Measurements from ENCODE around the gene TLL2.

Gene TLL2

DNA sequence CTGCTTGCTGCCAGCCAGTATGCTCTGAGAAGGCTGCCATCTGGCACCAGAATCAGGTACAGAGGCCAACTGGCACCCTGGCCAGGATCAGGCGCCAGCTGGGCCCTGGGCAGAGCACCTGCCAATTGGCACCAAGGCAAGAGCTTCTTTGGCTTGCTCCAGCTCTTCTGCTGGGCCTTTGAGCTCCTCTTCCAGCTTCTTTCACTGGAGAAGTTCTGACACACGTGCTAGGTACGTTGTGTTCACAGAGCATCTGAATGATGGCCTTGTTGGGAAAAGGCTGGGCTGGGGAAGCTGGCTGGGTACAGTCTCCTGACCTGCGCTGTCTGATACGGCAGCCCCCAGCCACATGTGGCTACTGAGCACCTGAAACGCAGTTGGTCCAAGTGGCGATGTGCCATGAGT is 123.3 kb downstream of the TLL2 start:
- DNase-seq (ENCODE audit: low read depth) = no peak

DNA sequence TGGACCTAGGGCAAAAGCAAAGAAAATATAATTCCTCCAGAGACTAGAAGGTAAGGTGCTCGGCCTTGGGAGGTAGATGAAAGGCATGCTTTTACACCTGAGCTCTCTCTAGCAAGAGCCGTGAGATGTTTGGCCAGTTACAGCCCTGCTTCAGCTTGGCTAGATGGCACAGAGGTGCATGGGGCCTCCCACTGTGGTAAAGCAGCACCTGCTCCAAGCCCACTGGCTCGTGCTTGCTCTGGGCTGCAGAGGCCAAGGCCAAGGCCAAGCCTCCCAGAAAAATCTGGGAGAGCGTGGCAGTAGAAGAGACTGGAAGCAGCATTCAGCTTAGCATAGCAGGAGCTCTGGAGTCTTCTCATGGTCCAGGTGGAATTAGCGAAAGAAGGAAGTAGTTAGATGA is 123.9 kb downstream of the TLL2 start:
- DNase-seq (ENCODE audit: low read depth) = no peak

DNA sequence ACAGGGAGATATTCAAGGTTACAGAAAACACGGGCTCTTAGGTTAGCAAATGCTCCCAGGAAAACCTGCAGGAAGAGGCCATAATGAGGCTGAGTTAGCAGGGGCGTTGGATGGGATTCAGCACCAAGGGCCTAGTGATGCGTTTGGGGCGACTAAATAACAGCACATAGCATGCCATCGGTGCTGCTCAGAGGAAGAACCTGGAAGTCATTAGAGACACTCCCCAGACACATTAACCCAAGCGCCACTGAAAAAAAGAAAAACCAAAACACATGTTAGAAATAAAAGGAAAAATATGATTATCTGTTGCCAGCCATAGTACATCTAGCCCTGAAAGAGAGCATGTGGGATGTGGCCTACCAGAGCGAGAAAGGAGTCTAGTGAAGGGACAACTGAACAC is 126.1 kb downstream of the TLL2 start:
- peak; percentile 29 for DNase-seq (ENCODE audit: low read depth)

DNA sequence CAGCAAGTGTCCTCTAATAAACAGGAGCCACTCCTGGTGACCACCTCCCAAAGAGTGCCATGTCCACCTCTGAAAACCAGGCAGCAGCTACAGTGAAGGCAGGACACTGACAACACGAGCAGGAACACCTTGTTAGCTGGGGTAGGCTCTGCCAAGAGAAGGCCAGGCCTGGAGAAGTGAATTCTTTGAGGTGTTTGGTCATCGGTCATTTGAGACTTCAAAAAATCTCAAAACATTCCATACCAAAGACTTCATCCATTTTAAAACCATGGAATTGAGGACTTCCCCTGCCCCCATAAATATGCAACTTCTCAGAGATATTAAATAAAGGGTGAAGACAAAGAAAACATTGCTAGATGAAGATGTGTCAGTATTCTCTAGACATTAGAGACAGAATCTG is 126.6 kb downstream of the TLL2 start:
- DNase-seq (ENCODE audit: low read depth) = peak; percentile 22

DNA sequence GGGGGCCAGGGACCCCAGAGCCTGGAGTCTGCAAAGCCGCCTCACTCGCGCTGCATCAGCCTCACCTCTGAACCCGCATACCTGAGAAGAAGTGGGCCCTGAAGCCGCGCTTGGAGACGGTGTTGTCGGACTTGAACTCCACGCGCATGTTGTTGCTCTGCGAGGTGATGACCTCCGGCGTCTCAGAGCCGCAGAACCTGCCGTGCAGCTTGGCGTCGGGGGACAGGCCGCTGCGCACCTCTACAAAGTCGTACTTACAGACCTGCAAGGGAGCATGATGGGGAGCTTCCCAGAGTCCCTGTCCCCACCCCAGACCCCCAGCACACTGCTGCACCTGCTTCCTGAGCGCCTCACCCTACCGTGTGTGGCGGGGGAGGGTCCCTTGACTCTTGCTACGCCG is 129.2 kb downstream of the TLL2 start:
- no peak for DNase-seq (ENCODE audit: low read depth)

DNA sequence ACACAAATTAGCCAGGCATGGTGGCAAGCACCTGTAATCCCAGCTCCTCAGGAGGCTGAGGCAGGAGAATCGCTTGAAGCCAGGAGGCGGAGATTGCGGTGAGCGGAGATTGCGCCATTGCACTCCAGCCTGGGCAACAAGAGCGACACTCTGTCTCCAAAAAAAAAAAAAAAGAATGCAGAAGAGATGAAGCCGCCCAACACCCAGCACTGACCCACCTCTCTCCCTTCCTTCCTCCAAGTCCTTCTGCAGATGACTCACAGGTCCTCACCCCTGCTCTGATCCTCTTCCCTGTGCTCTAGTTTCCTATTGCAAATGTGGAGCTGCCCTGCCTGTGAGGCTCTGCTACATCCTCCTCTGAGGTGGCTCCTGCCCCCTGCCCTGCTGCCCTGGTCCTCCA is 132.9 kb downstream of the TLL2 start:
- DNase-seq (ENCODE audit: low read depth) = no peak

DNA sequence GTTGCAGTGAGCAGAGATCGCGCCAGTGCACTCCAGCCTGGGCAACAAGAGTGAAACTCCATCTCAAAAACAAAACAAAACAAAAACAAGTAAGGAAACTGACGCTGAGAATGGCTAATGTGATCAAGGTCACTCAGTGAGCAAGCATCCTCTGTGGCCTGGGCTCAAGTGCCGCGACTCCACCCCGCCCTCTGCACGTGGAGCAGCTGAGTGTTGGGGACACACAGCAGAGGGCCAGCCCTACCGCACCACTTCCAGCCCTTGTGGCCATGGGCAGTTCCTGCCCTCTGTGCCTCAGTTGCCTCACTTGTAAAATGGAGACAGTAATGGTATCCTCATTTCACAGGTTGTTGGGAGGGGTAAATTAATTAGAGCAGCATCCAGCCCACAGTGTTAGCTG is 134.0 kb downstream of the TLL2 start:
- DNase-seq (ENCODE audit: low read depth) = no peak

DNA sequence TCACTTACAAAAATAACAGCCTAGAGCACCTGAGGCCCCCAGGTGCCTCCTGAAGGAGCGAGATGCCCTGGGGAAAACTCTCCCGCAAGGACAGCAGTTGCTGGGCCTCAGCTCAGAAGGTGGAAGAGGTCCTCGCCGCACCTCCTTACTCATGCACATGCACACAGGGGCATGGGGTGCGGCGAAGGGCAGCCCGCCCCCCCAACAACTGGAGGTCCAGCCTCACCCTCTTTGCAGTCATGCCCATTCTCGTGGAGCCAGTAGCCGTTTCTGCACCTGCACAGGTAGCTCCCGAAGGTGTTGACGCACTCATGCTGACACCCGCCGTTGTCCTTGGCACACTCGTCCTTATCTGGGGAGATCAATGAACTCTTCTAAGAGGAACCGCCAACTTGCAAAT is 135.0 kb downstream of the TLL2 start:
- no peak for DNase-seq (ENCODE audit: low read depth)

DNA sequence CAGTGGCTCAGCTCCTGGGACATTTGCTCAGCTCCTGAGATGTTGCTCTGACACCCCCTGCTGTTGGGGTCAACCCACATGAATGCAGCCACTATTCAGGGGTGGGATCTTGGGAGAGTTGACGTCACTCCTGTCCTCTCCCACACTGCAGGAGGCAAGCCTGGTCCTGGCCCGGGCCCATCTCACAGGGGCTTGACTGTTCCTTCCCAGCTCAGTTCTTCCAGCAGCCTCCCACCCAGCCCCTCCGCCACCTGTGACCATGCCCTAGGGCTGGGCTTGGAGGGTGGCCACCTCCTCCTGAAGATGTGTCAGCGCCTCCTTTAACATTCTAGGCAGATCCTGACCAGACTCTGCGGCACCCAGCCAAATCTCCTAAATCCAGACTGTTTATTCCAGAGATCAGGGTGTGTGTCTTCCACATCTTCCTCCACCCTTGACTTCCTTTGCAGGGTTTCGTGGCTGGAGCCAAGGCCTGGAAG is 135.9 kb downstream of the TLL2 start:
- no peak for DNase-seq (ENCODE audit: low read depth)

DNA sequence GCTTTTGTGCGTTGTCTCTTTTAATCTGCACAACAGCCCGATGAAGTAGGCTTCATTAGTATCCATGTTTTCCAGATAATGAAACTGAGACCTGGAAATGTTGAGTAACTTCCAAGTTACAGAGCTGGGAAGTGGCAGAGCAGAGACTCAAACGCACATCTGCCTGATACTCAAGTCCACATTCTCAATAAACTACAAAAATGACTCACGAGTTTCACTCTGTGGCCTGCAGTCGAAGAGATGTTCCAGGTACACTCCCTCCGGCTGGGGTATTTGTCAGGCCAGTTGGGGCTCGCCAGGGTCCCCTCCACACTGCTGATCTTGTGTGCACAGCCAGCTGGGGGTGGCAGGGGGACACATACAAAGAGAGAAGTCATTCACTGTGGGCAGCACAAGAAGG is 137.2 kb downstream of the TLL2 start:
- no peak for DNase-seq (ENCODE audit: low read depth)

DNA sequence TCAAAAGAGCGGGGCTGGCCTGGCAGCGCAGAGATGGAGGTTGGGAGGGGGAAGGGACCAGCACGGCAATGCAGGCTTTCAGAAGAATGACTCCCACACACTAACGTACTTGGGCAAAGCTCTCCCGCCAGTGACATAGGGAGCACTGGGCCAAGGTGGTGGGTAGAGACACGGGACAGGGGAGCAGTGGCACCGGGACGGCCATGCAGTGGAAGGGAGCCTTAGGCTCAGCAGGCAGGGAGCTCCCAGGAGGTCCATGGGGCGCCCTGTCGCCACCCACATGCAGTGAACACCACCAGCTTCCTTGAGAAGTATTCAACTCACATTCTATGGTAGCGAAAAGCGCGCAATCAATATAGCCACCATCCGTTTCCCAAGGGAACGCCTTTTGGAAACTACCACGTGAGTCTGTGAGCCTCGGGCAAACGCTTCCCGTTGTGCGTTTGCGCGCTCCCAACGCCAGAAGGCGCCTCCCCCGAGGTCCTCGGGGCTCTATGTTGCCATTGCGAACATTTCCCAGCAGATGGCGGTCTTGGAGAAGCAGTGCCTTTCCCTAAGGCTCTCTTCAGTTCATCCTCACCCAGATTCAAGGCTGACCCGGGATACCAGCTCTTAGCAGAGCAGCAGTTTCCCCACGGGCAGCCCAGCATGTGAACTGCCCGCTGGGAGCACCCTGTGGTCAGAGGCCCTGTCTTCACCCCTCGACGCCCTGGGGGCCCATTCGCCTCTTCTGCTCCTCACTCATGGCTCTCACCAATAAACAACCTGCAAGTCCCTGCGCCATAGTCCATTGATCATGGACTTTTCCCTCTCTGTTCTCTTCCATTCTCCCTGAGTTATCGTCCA is 138.5 kb downstream of the TLL2 start:
- peak; percentile 77 for DNase-seq (ENCODE audit: low read depth)

DNA sequence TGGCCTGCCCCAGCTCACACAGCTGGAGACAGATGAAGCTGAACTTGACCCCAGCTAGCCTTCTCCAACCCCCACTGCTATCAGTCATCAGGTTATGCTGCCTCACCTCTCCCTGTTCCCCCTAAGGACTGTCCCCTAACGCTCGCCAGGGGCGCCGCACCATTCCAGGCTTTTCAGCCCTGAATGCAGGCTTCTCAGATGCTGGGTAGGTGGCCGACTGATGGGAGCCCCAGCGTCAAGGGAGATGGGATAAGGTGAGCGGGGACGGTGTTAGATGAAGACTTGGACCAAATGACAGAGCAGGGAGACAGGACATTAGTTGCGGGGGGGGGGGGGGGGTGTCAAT is 139.1 kb downstream of the TLL2 start:
- DNase-seq (ENCODE audit: low read depth) = no peak

DNA sequence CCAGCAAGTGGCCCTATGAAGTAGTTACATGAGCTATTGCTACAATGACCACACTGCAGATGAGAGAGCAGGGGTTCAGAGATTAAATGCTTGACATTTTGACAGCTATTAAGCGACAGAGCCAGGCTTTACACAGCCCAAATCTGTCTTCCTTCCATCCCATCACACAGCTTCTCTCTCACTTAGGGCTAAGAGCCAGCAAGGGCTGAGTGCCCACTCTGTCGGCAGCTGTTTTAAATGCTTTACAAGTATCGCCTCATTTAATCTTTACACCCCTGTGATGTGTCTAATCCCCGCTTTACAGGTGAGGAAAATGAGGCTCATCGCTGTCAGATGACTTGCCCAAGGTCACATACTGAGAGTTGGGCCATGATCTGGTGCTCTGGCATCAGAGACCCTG is 139.7 kb downstream of the TLL2 start:
- no peak for DNase-seq (ENCODE audit: low read depth)

DNA sequence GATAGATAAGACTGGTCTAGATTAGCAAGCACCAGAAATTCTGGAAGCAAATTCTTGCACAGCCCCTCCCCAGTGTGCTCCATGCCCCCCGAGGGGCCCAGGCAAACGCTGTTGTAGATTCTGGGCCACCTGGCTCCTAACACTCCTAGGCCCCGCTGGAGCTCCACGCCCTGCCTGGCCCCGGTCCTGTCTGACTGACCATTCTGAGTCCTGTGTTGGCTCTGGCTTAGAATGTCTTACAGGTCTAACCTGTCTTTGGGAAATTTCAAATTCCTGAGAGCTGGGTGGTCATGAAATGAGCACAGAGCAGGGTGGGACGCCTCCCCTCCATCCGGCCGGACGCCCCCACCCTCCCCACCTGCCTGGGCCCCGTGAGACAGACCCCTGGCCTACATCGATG is 142.4 kb downstream of the TLL2 start:
- no peak for DNase-seq (ENCODE audit: low read depth)

DNA sequence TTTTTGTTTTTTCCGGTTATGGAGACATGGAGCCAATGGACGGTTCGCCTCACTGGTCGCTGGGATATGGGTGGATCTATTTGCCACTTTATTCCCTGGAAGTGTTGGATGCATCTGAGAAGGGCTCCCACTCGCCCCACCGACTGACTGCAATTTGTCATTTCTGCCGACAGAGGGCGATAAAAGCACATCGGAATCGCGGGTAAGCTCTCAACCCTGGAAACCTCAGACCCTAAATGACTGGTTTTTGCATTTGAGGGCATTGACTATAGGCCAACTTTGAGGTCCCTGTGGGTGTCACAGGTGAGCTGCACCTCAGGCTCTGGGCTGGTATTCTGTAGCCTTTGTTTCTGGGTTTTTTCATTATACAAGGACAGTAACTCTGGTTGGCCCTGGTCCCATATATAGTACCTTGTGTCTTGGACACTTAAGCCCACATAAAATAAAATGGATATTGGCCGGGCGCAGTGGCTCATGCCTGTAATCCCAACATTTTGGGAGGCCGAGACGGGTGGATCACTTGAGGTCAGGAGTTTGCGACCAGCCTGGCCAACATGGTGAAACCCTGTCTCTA is 143.1 kb downstream of the TLL2 start:
- peak; percentile 15 for DNase-seq (ENCODE audit: low read depth)

DNA sequence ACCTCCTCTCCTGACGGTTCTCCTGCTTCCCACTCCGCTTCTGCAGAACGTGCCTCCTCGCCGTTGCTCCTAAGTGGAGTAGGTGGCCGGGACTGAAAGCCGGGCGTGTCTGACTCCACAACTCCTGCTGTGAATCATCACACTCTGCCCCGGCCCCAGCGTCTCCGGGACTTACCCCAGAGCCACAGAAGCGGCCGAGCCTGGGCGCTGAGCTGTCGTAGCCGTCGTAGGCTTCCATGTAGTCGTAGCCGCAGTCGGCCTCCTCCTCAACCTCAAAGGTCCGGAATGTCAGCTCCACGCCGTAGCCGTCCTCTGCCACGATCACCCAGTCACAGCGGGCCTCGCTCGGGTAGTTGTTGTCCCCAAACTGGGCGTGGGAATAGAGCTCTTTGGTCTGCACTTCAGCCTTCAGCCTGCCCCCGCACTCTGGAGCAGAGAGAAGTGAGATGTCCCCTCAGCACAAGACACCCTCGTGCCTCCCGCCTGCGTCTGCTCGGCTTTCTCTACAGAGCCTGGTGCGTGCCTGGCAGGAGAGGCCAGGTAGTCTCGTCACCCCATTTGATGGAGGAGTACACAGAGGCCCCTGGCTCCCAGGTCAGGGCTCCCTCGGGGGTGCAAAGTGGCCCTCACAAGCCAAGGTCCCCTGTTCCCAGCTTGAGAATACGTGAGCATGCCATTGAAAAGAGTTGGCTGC is 143.7 kb downstream of the TLL2 start:
- DNase-seq (ENCODE audit: low read depth) = no peak

DNA sequence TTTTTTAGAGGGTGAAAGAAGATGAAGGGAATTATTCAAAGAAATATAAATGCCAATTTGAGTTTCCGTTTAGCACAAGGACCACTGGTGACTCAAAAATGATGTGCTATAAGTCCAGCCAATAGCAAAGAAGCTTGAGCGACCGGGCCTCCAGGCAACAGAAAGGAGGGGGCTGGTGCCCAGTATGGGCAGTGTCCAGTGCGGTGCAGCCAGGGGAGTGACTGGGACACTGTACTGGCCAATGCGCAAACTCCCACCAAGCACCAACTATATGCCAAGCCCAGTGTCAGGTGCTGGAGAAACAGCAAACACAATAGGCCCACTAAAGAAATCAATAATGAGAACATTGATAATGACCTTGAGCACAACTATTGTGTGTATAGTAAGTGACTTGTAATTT is 144.8 kb downstream of the TLL2 start:
- no peak for DNase-seq (ENCODE audit: low read depth)

DNA sequence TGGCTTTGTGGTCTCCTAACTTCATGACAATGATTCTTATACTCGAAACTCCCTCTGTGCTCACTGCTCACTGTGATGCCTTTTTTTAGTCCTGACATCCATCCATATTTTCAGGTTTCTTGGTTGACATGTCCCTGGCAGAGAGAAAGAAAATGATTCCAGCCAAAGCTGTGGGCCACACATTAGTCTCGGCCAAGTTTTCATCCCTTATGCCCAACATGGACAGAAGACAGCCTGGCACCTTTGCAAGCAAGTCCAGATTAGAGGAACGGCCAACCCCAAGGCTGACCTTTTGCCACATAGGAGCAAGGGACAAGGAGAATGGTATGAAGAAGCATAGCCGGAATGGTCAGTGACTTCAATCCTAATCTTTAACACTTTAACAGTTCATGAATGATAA is 146.3 kb downstream of the TLL2 start:
- DNase-seq (ENCODE audit: low read depth) = no peak

DNA sequence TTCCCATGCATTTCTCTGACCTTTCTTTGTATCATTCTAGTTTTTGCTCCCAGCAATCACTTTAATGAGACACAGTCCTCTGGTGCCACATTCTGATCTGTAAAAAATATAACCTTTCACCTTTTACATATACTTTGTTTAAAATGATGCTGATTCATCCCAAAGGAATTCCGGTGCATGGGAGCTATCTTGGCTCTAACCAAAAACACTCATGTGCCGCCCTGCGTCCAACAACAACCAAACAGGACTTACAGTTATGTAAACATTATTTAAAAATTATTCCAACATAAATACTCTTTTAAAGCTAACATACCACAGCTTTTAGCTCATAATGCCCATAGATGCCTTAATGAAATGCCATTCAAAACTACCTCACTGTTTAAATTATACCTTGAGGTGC is 147.2 kb downstream of the TLL2 start:
- DNase-seq (ENCODE audit: low read depth) = peak; percentile 52

DNA sequence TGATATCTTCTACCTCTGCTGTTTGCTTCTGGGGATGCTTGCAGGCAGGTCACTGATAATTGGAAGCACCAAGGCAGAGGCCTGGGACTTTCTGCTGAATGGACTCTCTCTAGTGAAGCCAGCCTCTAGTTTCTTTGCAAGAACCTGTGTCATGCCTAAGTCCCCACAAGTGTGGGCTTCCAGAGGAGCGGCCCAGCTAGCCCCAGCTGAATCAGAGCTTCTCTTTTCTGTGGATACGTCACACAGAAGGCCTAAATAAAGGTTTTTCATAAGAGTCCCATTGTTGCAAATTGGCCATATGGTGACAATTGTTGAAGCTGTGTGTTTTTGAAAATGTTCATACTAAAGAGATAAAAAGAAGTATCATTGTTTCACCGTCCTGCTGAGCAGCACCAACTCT is 148.2 kb downstream of the TLL2 start:
- no peak for DNase-seq (ENCODE audit: low read depth)

DNA sequence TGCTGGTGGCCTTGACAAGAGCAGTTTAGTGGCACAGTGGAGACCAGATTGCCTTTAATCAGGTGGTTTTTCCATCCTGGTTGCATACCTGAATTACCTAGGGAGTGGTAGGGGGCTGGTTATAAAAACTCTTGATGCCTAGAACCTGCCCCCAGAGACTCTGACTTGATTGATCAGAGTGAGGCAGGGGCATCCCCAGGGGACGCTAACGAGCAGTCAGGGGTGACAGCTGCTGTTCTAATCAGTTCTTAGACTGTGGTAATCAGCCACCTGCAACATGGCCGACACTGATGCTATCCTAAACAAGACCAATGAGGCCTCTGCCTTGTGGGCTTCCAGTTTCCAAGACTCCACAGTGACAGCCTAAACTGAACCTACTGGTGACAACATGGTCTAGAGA is 153.0 kb downstream of the TLL2 start:
- DNase-seq (ENCODE audit: low read depth) = no peak

DNA sequence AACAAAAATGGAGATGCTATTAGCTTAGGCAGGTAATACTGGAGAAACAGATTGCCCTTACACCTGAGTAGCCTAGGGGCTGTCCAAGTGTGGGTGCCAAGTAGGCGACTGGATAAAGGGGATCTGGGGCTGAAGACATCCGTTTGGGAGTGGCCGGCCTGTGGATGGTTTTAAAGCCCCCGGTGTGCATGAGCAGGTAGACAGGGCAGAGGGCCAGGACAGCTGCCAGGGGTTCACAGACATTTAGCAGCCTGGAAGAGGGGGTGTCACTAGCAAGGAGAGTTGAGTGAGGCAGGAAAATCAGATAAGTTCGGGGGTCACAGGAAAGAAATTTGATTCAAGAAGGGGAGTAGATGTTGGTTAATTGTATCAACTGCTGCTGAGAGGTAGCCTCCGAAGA is 153.4 kb downstream of the TLL2 start:
- no peak for DNase-seq (ENCODE audit: low read depth)

DNA sequence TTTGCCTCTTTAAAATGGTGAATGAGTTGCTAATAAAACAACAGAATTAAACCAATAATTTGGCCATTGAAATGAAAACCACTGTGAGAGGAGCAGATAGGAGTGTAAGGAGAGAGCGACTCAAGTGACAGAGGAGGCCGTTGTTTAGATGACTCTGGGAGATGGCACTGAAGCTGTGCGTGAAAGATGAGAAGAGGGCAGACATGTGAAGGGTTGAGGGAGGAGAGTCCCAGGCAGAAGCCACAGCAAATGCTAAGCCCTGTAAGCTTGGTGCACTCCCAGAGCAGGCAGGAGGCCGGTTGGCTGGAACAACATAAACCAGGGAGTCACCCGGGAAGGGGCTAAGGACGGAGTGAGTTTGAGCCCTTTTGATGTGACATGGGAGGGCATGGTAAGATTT is 154.1 kb downstream of the TLL2 start:
- no peak for DNase-seq (ENCODE audit: low read depth)
